ENCODE data around the gene DHRS1.
"Not testable (repeated sequence)": the region's sequence is repeated elsewhere in the genome, so short reads cannot be mapped to it uniquely, and the experiment has no call there.

The DHRS1 gene

DNA sequence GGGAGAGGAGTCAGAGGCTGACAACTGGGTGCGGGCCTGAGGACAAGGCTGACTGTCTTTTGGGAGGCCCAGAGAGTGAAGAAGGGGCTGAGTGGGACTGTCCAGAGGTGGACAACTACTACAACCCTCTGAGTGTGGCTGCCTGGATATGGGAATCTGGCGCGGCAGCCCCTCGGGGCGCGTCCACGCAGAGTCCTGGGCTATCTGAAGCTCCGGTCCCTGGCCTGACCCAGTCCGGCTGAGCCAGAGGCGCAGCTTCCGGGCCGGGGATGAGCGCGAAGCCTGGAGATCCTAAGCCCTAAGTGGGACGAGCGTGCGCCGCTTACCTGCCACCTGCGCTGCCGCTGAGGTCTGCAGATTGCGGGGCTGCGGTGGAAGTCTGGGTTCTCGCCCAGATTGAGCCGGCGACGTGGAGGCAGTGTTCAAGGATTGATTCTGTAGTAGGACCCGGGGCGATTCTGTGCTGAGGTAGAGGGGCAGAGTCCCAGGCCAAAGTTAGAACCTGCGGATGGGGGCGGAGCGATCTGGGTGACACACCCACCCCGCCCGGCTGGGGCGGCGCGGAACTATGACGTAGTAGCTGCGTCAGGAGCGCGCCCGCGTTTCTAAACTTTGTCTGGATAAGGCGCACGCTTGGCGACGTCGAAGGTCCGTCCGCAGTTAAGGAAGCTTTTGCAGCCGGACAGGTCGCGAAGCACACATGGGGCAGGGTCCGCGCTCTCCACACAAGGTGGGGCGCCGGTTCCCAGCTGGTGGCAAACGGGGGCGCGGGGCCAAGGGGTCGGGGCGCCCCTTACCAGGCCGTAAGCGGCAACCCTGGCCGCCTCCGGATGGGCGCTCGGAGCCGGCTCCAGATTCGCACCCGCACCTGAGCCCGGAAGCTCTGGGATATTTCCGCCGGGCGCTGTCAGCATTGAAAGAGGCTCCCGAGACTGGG is at the start of gene DHRS1, which contains the start of gene NOP9:
Gene DHRS1 (minus strand): TSS at position 526 of the 937 bp plus-strand sequence. CDS start 674 bp downstream, outside the sequence.
Gene NOP9 (plus strand): TSS at position 596 of the 937 bp plus-strand sequence. CDS start 105 bp downstream, at position 701.
- peak; percentile 81 for DNase-seq

DNA sequence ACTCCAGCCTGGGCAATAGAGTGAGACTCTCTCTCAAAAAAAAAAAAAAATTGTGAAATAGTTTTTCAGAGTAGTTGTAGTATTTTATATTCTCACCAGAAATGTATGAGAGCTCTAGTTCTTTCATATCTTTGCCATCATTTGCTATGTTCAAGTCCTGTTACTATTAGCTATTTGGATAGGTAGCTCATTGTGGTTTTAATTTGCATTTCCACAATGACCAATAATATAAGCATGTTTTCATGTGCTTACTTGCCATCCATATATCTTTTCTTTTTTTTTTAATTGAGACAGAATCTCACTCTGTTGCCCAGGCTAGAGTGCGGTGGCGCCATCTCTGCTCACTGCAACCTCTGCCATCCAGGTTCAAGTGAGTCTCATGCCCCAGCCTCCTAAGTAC is 48.6 kb upstream of the DHRS1 start:
- no peak for DNase-seq

DNA sequence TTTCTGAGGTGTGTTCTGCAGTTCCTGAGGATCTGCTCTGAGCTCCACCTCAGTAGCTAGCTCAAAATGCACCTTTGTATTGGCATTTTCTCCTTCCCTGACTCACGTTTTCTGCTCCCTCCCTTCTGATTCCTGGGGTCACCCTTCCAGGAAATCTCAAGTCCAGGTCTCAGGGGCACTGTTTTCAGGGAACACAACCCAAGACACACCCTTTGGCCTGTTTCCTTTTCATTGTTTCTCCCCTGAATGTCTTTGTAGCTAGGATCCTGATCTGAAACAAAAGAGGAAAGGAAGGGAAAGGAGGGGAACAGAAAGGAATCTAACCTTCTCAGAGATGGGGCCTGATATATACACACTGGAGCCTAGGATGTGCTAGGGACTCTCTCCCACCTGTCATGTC is 47.6 kb upstream of the DHRS1 start:
- DNase-seq: no peak

DNA sequence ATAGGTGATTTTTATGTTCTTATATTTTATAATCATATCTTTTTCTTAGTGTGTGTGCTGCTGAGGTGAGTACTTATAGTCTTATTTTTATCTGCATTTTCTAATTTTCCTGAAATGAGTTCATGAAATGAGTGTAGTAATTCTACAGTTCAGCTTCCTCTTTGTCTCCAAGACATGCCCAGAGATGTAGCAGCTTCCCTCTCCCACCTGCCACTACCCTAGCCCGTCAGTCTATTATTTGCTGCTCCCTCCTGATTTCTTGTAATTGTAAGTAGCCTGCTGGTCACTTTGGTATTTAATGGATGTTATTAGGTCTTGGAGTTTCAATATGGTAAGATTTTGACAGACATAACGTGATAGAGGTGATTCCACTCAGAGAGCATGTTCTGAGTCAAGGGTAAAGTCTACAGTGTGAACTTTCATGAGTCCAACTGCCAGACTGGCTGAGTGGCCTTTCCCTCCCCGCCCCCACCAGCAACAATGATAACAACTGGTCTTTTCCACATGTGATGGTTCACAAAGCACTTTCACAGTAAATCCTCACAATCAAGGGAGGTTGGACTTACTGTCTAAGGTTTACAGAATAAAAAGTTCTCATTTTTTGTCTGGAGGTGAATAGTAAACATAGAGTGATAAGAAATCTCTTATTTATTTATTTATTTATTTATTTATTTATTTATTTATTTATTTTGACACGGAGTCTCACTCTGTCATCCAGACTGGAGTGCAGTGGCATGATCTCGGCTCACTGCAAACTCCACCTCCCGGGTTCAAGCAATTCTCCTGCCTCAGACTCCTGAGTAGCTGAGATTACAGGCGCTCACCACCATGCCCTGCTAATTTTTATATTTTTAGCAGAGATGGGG is 44.4 kb upstream of the DHRS1 start:
- DNase-seq: no peak

DNA sequence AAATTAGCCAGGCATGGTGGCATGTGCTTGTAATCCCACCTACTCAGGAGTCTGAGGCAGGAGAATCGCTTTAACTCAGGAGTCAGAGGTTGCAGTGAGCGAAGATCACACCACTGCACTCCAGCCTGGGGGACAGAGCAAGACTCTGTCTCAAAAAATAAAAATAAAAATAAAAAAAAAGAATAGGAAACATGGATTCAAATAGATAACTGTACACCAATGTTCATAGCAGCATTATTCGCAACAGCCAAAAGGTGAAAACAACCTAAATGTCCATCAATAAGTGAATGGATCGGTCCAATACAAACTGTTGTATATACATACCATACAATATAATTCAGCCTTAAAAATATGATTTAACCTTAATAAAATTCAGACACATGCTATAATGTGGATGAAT is 43.3 kb upstream of the DHRS1 start:
- DNase-seq: no peak

DNA sequence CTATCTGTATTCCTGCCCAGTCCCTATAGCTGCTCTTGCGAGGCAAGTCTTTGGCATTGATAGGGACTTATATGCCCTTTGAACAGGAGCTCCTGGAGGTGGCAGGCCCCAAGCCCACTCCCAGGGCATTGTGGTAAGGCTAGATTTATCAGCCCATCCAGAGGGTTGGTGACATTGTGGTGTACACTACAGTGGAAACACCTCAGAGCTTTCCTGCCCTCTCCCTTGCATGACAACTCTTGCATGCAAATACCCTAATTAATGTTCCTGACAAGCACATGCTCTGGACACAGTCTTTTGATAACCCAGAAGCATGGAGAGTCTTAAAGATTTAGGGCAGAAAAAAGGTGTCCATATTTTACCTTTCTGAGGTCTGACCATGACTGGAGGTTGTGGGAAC is 41.0 kb upstream of the DHRS1 start:
- no peak for DNase-seq

DNA sequence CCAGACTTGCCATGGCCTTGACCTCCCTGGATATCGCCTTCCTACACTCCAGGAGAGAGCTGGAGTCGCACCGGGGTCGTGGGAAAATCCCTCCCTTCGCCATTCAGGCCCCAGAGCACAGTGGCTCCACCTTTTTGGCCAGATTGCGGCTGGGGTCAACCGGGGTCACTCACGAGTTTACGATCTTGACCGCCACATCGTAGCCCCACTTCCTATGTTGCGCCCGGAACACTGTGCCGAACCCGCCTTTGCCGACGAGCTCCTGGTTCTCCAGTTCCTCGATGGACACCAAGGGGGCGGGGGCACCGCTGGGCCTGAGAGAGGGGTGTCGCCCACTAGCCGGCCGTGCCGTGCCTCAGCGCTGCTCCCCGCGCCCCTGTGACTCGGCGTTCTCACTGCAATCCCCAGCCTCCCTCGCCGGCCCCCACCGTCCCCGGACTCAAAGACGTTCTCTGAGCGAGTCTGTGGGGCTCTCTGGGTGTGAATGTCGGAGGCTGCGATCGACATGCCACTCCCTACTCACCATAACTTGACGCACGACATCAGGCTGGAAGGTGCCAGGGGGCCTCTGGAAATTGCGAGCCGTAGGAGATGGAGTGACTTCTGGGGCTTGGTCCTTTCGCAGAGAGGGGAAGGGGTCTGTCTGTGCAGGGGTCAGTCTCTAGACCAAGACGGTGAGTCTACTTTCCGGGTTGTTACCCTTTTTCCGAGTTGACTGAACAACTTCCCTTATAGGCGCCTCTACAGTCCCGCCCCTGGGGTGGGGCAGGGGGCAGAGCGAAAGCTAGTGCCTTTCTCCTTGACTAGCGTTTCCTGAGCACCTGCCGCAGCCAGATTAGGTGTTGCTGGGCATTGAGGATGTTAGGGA is 39.9 kb upstream of the DHRS1 start, which contains the start of gene RIPK3:
Gene RIPK3 (minus strand): TSS at position 708 of the 868 bp plus-strand sequence. CDS start 165 bp downstream, at position 543.
- peak; percentile 23 for DNase-seq

DNA sequence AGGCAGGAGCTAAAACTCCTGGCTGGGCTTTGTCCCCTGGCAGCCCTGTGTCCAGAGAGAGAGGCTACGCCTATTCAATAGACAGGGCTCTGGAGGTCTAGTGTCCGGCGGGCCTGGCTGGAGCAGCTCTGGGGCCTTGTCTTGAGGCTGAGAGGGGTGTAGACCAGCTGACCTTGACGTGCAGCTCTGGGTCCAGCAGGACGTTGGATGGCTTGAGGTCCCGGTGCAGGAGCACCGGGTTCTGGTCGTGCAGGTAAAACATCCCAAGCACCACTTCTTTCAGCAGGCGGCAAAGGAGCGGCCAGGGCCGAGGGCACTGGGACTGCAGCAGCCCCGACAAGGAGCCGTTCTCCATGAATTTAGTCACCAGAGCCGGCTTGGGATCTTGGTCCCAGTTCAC is 39.3 kb upstream of the DHRS1 start:
- DNase-seq: no peak

DNA sequence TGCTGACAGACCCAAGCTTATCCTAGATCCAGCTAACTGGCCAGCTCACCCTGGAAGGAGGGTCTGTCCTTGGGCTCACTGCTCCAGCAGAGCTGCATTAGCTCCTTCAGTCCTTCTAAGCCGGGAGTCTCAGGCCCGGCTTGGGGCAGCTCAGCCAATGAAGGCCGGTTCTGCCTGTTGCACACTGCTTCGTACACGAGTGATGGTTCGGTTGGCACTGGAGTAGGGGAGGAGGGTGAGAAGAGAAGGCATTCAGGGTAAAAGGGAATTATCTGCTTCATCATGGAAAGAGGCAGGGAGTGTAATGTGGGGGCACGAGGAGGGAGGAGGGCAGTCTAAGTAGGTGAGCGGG is 38.2 kb upstream of the DHRS1 start:
- no peak for DNase-seq

DNA sequence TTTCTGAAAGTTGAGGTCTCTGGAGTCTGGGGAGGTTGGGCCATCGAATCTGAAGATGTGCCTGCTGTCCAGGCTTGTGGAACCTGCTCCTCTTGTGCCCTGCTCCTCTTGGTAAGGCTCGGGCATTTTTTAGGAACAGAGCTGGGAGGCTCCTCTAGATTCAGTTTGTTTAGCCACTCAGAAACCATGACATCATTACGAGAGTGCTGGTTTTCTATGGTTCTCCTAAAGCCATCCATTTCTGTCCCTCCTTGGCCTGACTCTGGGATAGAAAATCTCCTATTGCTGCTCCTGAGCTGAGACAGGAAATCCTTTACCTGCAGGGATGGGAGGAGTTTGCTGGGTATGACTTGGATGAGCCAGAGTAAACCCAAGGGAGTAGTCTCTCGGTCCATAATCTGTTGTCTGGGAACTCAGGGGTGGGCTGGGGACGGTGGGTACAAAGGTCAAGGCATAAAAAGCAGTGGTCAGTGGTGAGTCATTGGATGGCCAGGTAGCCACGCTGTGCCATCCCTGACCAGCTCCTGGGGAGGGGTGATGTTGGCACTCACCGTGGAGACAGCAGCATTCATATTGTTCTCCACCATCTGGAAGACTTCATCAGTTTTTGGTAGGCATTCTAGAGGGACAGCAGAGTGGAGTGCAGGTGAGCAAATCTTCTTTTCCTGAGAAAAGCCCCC is 37.7 kb upstream of the DHRS1 start:
- no peak for DNase-seq

DNA sequence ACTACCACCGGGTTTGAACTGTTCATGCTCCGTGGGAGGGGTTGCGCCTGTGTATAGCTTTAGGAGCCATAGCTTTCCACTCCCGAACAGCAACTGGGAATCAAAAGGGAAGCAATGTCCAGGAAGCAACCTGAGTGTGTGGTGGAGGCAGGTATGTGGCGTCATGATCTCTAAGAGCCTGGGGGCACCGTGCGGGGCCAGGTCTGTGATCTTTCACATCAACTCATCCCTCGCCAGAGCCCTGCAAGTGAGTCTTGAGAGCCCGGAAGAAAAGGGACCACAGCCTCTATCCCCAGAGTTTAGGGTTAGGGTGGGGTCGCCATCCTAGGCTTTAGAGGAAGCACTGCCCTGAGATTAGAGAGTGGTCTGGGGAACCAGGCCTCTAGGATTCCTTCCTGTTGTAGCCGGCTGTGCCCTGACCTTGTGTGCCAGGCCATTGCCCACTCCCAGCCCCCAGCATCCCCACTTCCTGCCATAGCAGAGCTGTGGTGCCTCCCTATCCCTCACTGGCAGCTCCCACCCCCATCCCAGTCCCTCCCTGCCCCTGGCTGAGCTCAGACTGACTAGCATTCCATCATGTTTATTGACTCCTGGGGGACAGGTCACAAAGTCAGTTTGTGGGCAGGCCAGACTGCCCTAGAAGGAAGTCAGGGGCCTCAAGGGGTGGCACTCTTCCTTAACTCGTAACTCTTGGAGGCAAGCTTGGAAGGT is 36.0 kb upstream of the DHRS1 start:
- DNase-seq: peak; percentile 66

DNA sequence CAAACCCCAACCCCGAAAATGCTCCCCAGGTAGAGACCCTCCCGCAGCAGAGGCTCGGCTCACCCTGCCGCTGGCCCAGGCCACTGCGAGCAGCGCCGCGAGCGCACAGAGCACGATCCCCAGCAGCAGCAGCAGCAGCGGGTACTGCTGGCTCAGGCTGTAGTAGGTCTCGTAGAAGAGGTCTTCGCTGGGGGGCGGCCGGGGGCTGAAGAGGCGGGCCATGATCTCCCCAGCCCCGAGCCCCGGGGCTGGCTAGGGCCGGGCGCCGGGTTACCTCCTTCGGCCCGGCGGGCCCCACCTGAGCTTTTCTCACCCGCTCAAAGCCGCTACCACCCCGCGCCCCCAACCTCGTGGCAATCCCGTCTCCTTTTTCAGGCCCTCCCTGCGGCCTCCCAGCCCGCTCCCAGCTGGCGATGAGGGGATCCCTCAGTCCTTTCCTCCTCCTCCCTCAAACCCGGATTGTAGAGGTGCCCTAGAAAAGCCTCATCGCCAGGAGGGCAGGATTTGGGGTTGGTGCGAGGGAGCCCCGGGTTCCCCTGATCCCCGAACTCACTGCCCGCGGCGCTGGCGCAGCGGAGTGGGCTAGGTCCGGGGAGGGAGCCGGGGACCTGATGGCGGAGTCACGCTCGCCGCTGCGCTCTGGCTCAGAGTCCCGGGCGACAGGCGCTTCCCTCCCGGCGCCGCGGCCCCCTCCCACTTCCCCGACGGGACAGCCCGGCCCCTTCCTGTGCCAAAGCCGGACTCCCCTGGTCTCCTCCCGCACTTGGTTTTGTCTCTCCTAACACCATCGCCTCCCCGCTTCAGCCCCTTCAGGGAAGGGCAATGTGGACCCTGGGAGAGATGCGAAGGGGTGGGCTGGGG is 35.1 kb upstream of the DHRS1 start, which contains the start of gene ADCY4:
Gene ADCY4 (minus strand): TSS at position 641 of the 861 bp plus-strand sequence. CDS start 419 bp downstream, at position 222.
- DNase-seq: no peak

DNA sequence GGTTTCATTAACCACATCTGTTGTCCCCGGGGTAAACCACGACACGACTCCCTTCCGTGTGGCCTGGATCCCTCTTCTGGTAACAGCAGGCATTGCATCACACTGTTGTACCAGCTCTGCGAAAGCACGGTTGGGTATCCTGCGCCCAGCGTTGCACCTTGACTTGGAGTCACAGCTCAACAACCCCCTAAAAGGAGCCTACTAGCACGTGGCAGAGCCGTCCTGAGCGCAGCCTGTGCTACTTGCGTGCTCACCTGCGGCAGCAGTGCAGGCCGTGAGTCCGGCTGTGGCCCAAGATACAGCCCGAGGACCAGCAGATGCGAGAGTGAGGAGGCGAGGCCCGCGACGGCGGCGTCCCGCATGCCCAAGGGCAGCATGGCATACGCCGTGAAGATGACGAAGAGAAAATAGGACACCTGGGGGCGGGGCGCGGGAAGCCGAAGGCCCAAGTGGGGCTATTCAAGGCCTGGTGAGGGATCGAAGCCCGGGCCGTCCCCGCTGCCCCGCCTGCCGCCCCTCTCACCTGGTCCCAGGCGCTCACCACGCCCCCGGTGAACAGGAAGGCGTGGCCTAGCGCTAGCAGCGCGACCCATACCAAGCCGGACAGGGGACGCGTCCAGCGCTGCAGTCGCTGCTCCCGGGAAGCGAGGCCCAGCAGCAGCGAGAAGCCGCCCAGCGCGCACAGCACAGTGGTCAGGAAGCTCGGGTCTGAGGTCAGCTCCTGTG is 32.9 kb upstream of the DHRS1 start:
- DNase-seq: peak; percentile 70

DNA sequence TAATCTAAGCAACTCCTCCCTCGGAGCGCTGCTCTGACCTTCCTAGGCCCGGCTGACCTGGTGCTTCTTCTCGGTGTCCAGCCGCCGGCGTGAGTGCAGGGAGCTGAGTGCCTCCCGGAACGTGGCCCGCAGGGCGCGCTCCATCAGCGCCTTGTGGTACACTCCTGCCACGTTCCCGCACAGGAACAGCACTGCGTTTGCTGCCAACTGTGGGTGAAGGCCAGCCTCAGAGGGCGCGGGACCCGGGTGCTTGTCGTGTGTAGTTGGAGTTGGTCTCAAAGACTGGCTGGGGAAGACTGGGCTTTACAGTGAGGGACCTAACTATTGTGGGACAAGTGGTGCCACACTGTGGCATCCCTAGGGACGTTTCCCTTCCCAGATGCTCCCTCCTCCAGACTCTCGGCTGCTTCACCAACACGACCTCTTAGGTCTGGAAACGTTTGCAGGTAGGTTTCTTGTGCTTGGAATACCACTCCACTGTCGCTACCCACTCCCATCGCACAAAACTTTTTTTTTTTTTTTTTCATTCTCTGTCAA is 32.2 kb upstream of the DHRS1 start:
- no peak for DNase-seq

DNA sequence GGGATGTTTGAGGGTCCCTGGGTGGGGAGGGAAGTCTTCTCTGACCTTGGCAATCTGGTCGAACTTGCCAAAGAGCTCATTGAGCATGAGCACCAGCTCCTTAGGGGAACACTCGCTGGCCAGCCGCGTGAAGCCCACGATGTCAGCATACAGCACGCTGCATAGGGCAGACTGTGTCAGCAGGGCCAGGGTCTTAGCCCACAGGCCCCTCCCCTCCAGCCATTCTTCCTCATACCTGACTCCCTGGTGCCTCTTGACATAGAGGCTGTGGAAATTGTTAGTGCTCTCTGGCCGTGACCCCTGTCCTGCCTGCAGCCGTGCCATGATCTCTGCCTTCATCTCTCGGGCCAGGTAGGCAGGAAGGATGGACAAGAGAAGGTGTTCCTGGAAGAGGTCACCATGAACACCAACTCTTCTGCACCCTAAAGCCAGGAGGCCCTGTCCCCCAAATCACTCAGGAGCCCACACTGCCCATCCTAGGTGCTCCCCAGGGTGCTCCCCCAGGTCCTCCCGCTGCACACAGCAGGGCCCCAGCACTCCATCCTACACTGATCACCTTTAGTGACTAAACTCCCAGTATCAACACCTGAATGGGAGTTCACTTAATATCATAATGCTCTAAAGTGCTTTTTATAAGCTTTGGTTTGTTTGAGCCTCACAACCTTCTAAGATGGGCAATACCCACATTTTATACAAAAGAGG is 31.5 kb upstream of the DHRS1 start:
- no peak for DNase-seq

DNA sequence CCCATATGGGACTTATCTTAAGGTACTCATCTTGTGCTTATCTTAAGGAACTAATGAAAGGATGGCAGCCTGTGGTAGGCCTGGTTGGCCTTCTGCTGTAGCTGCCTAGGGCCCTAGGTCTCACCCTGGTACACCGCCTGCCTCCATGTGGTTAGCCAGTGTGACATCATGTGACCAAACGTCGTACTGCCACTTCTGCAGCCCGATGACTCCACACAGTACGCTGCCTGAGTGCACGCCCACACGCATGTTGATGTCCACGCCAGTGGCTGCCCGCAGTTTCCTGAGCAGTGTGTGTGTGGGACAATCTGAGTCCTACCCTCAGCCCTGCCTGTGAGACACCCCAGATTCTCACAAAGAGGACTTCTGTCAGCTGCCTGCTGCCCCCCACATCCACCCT is 30.2 kb upstream of the DHRS1 start:
- DNase-seq: peak; percentile 44

DNA sequence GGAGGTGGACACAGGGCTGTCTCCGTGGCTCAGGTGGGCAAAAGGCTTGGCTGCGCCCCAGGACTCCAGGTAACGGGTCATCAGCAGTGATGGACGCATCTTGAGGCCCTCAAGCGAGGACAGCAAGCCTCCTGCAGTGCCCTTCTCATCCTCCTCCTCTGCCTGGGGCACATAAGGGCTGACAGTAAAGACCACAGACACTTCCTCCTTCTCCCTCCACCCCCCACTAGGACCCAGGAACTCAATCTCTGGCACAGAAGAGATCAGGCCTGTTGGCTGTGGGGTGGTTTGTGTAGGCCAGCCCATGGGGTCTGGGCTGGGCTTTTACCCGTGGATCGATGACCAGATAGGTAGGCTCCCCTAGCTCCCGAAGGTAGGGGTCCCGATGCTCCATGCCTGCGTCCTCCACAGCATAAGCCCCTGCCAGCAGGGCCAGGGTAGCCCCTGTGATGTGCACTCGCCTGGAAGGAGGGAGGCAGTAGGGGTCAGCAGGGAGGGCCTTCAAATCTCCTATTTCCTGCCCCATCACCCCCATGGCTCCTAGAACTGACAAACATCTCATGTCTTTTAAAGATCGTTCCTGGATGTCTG is 29.6 kb upstream of the DHRS1 start:
- no peak for DNase-seq

DNA sequence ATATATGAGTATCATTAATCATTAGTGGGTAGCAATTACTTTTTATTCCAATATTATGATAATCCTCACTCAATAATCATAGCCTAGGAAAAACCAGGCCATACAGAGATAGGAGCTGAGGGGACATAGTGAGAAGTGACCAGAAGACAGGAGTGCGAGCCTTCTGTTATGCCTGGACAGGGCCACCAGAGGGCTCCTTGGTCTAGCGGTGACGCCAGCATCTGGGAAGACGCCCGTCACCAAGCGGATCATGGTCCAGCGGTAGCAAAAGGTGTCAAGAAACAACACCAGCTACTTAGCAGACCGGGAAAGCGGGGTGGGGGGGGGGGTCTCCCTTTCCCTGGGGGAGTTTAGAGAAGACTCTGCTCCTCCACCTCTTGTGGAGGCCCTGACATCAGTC is 28.3 kb upstream of the DHRS1 start:
- DNase-seq: not testable (repeated sequence)

All from GDM1 (cell line).